Measurements from ENCODE around the gene B4GALT5.
"Not testable (repeated sequence)": the region's sequence is repeated elsewhere in the genome, so short reads cannot be mapped to it uniquely, and the experiment has no call there.

Gene B4GALT5

GRCh38 chr20:49729780-49730179 is 16.1 kb upstream of the B4GALT5 start:
- no peak for DNase-seq

DNA sequence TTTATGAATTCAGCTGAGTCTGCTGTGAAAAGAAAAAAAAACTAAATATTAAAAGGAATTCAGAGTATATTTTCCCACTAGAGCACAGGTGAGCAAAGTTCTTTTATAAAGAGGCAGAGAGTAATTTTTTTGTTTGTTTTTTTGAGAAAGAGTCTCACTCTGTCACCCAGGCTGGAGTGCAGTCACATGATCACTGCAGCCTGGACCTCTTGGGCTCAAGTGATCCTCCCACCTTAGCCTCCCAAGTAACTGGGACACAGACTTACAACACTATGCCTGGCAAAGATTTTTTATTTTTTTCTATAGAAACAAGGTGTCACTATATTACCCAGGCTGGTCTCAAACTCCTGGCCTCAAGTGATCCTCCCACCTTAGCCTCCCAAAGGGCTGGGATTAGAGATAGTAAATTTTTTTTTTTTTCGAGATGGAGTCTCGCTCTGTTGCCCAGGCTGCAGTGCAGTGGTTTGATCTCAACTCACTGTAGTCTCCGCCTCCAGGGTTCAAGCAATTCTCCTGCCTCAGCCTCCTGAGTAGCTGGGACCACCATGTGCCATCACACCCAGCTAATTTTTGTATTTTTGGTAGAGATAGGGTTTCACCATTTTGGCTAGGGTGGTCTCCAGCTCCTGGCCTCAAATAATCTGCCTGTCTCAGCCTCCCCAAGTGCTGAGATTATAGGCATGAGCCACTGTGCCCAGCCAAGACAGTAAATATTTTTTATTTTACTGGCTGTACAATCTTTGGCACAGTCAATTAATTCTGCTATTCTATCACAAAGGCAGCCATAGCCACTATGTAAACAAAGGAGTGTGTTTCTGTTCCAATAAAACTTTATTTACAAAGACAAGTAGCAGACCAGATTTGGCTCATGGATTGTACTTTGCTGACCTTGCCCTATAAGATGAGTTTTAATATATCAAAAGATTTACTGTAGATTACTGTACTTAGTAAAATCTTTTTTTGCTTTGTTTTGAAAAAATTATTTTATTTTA is 14.5 kb upstream of the B4GALT5 start:
- no peak for DNase-seq

GRCh38 chr20:49727478-49727877 is 13.8 kb upstream of the B4GALT5 start:
- DNase-seq = no peak

DNA sequence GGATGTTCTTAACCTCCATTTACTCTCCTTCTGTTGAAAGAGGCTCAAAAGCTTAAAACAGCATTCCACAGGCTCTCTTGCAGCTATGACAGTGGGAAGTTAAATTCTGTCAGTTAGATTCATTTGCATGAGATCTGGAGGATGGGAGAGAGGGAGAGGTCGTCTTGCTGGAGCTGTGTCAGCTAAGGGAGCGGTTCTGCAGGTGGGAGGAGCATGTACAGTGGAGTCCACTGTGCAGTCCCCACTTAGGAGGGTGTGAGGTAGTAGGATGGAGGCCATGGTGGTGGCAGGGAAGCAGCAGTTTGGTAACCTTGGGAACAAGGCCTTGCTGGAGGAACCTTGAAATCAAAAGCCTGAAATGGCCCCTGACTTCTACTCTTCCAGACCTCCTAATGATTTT is 12.0 kb upstream of the B4GALT5 start:
- DNase-seq = no peak

- DNase-seq = not testable (repeated sequence)
These were observed 11.5 kb upstream of the B4GALT5 start for GRCh38 chr20:49725224-49725606.

DNA sequence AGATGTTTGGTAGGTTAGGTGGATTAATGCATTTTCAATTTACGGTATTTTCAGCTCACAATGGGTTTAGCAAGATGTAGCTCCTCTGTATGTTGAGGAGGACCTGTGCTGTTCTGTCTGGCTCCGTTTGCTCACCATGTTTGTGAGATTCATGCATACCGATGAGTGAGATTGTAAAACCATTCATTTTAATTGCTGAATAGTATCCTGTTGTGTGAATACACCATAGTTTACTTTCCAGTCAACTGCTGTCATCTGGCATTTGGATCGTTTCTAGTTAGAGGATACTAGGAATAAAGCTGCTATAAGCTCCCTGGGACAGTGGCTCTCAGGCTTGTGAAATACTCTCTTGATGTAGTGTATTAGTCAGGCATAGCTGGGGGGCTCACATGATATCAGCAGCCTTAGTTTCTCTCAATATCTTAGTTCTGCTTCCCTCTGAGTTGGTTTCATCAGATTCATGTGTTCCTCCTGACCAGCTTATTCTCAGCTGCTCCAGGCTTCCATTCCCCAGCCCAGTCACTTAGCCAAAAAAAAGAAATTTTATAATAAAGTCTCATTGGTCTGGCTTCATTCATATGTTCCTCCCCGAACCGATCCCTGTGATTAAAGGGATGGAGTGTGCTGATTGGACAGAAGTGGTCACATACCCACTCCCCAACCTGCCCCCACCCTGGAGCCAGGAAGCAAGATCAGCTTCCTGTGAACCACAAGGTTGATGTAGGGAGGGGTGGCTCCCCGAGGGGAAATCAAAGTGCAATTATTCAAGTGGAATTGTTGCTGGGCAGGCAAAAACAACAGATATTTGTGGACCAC is 10.9 kb upstream of the B4GALT5 start:
- DNase-seq = no peak

DNA sequence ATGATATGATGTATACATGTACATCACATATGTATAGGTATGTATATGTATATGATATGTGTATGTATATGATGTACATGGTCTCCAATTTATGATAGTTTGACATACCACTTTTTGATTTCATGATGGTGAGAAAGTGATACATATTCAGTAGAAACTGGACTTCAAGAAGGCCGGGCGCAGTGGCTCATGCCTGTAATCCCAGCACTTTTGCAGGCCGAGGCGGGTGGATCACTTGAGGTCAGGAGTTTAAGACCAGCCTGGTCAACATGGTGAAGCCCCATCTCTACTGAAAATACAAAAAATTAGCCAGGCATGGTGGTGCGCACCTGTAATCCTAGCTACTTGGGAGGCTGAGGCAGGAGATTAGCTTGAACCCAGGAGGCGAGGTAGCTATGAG is 10.1 kb upstream of the B4GALT5 start:
- DNase-seq = not testable (repeated sequence)

DNA sequence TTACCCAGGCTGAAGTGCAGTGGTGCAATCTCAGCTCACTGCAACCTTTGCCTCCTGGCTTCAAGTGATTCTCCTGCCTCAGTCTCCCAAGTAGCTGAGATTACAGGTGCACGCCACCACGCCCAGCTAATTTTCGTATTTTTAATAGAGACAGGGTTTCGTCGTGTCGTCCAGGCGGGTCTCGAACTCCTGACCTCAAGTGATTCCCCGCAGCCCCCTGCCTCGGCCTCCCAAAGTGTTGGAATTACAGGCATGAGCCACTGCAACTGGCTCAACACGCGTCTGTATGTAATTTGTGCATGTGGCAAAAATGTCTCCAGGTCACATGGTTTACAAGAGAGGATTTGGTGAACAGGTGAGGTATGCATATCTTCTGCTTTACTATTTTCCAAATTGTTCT is 7.6 kb upstream of the B4GALT5 start:
- DNase-seq = not testable (repeated sequence)

- no peak for DNase-seq
These were observed 1.8 kb upstream of the B4GALT5 start for GRCh38 chr20:49715466-49715865.

DNA sequence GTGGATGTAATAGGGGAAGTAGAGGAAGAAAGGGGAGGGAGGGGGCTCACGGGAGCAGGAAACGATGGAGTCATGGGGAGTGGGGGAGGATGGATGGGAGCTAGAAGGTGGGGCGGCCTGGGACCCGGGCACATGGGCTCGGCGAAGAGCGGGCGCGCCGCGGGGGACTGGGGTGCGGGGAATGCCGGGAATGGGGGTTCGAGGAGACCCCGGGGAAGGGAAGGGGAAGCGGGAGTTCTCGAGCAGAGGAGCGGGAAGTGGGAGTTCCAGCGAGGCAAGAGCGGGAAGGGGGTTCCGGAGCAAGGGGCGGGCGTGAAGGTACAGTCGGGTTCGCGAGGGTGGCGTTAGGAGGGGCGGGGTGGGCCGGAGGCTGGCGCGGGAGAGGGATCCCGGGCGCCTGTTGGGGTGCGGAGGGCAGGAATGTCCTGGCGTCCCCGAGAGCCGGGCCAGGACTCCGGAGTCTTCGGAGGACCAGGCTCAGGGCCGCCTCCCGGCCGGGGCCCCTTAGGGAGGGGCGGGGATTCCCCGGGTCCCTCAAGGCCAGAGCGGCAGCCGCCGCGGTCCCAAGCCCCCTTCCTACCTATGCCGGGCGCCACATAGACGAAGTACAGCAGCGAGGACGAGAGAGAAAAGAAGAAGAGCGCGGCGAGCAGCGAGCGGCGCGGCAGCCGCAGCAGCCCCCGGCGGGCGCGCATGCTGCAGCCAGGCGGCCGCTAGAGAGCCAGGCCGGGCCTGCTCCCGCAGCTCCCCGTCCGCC is 504 bp downstream of the B4GALT5 start:
- DNase-seq = peak; percentile 14

DNA sequence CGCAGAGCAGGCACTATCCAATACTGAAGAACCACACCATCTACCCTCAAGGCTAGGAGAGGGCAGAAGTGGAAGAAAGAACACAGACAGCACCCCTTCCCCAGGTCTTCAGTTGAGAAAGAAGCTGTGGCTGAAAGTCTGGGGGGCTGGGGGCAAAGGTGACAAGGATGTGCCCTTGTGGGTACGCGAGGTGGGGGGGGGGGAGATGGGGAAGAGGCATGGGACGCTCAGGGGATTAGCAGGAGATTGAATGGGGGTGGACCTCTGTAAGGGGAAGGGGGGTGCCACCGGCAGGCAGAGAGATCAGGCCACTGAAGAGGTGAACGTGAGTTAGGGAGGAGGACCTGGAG is 1.1 kb downstream of the B4GALT5 start:
- DNase-seq = no peak

DNA sequence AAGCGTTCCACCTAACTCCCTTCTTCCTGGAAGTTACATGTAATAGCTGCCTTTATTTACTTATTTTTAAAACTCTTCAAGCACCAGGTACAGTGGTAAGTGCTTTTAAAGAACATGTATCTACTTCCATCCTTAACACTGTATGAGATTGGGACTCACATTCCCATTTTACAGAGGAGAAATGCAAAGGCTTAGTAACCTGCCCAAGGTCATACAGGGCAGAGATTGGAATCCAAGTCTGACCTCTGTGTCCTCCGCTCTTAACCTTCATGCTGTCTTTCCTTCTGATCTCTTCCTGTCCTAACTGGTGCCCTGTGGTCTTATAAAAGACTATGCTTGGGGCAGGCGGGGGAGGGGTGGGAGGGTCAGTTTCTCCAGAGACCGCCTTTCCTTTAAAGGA is 1.6 kb downstream of the B4GALT5 start:
- no peak for DNase-seq

- no peak for DNase-seq
These were observed 2.1 kb downstream of the B4GALT5 start for GRCh38 chr20:49711667-49711987.

DNA sequence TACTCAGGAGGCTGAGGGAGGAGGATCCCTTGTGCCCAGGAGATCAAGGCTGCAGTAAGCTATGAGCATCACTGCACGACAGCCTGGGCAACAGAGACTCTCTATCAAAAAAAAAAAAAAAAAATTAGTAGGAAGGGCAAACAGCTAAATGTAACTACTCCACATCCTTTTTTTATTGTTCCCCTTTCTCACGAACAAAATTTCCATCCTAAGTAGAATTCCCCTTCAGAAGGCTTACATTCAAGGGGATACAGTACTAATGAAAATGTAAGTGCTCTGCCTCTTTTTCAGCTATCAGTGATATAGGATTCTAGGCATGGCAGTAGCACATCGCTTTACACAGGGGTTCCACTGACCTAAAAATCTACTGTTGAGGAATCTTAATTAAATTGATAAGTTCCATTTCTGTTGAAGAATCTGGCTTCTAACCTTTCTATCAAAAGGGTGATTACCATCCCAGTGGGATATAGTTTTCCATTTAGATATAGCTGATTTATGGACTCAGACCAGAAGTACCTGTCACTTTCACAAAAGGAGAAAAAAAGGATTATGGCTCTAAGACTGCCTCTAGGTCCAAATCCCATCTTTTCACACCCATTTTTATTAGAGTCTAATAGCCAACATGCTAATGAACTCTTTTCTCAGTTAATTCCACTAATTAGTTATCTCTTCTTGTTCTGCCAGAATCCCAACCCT is 2.6 kb downstream of the B4GALT5 start:
- DNase-seq = no peak

DNA sequence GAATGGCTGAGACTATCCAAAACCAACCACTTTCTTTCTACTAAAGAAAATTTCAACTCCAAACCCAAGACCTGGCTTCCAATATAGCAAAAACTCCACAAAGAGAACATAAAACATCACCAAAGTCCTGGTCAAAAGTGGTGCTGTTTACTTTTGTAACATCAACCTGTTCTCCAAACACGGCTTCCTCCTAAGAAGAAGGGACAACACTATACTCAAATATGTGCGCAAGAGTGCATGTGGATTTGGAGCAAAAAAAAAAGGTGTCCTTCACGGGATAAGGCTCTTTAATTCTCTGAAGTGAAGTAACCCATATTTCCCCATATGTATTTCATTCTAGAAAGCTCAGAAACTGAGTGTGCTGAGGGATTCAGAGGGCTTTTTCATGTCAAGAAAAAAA is 6.6 kb downstream of the B4GALT5 start:
- no peak for DNase-seq

- DNase-seq = no peak
These were observed 7.0 kb downstream of the B4GALT5 start for GRCh38 chr20:49706630-49707091.

GRCh38 chr20:49705893-49706292 is 7.8 kb downstream of the B4GALT5 start:
- not testable (repeated sequence) for DNase-seq

- DNase-seq = peak; percentile 24
These were observed 8.3 kb downstream of the B4GALT5 start for GRCh38 chr20:49705358-49705757.

DNA sequence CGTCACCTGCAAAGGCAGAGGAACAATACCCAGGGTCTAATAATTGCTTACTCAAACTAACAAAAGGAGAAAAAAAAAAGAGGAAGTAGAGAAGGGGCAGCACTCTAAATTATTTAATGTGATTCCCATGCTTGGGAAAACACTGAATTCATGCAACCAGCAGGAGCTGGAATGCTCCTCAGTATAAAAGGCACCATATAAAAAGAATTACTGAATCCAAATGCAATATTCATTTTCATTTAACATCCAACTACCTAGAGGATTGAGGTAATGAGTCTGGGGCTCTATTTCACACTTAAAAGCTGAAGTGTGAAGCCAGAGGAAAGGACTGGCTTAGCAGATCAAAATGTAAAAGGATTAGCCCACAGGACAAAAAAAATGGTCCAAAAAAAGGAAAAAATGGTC is 8.7 kb downstream of the B4GALT5 start:
- DNase-seq = no peak

- DNase-seq = no peak
These were observed 11.8 kb downstream of the B4GALT5 start for GRCh38 chr20:49701916-49702315.

- DNase-seq = peak; percentile 67
These were observed 12.4 kb downstream of the B4GALT5 start for GRCh38 chr20:49701241-49701790.
